GM12878 (cell line): ENCODE data around the gene PLA2G5. TPM values are rescaled to one million over a fixed set of nuclear protein-coding genes. Genes with fewer than 3 reads are reported as not detected.

Experiments
- ATAC-seq: fragments of 200-7000 bp; cut with Tn5 transposase; 3 replicates; pipeline ENCODE4 v1.9.1; 2020; ENCODE audit warnings: mild to moderate bottlenecking, moderate library complexity
- BruUV-seq: library from RNA; stranded (reverse); fragments of 400-500 nt; replicated peaks from 2 replicates; lab custom pipeline; 2021; lab: Mats Ljungman, UMichigan
- CTCF ChIA-PET: fragments of 300-600 bp; sonication (Branson Sonifier 250); formaldehyde crosslinking; extraction: SDS; loops from one replicate; lab custom pipeline; 2021; ENCODE audit warnings: inconsistent platforms; lab: Yijun Ruan, JAX
- POLR2A ChIA-PET: fragments of 350-600 bp; formaldehyde crosslinking; extraction: SDS; loops from one replicate; lab custom pipeline; 2021; ENCODE audit warnings: inconsistent platforms; lab: Charles Lee
- RAD21 ChIA-PET: fragments of 300-600 bp; sonication (Branson Sonifier 250); formaldehyde crosslinking; loops from one replicate; lab custom pipeline; 2023; ENCODE audit warnings: antibody characterized with exemption; ENCODE audit not compliant: unreplicated experiment; lab: Charles Lee
- SMC1A ChIA-PET: fragments of 300-600 bp; sonication (Branson Sonifier 250); formaldehyde crosslinking; loops from one replicate; lab custom pipeline; 2023; ENCODE audit not compliant: unreplicated experiment, uncharacterized antibody; lab: Charles Lee
- DNase-seq: peaks from one replicate; pipeline ENCODE4 v3.0.0-alpha.2; 2011; ENCODE audit warnings: low read depth, low spot score
- FAIRE-seq: peaks from 3 replicates; lab custom pipeline; 2011; peaks lifted over from hg19 to GRCh38; lab: Jason Lieb, UNC
- H2AFZ ChIP-seq: 2 replicates; pipeline ENCODE4 v1.6.0; 2011; ENCODE audit warnings: low read depth, low read length, control low read depth; ENCODE audit not compliant: control insufficient read depth
- H3K27ac ChIP-seq: 2 replicates; pipeline ENCODE4 v1.5.1; 2011; ENCODE audit warnings: control low read depth; ENCODE audit not compliant: control insufficient read depth, insufficient read depth
- H3K27me3 ChIP-seq, 2 experiments: replicated peaks in 1 of 2; 2 replicates each; pipeline versions ENCODE4 v1.6.0 to v1.6.1; 2011; ENCODE audit warnings: low read length in 1 of 2; ENCODE audit not compliant: control insufficient read depth in 2 of 2, insufficient read depth in 2 of 2
- H3K36me3 ChIP-seq, 2 experiments: 2 replicates each; pipeline ENCODE4 v1.5.1; 2011; ENCODE audit warnings: low read length in 1 of 2; ENCODE audit not compliant: control insufficient read depth in 2 of 2, insufficient read depth in 2 of 2
- H3K4me1 ChIP-seq: 2 replicates; pipeline ENCODE4 v1.6.1; 2011; ENCODE audit warnings: mild to moderate bottlenecking, low read length, moderate library complexity, mixed read lengths; ENCODE audit not compliant: control insufficient read depth, insufficient read depth
- H3K4me2 ChIP-seq: 2 replicates; pipeline ENCODE4 v1.6.0; 2011; ENCODE audit warnings: control low read depth; ENCODE audit not compliant: control insufficient read depth, insufficient read depth
- H3K4me3 ChIP-seq: fragments of 200-600 bp; sonication (generic); 2 replicates; pipeline ENCODE4 v1.5.1; 2016
- H3K79me2 ChIP-seq: 2 replicates; pipeline ENCODE4 v1.6.0; 2011; ENCODE audit warnings: low read length; ENCODE audit not compliant: control insufficient read depth, insufficient read depth
- H3K9ac ChIP-seq: 2 replicates; pipeline ENCODE4 v1.8.0; 2011; ENCODE audit warnings: low read length, control low read depth, mixed read lengths; ENCODE audit not compliant: control insufficient read depth, insufficient read depth
- H3K9me3 ChIP-seq: replicated peaks from 3 replicates; pipeline ENCODE4 v1.5.1; 2011; ENCODE audit warnings: mild to moderate bottlenecking, low read length; ENCODE audit not compliant: control insufficient read depth, insufficient read depth
- H4K20me1 ChIP-seq: 2 replicates; pipeline ENCODE4 v1.6.0; 2011; ENCODE audit not compliant: control insufficient read depth, insufficient read depth
- CBX5 ChIP-seq: sonication (generic); IDR thresholded peaks from 2 replicates; pipeline ENCODE4 v1.6.1; 2016; ENCODE audit warnings: low read depth, moderate library complexity, mild to moderate bottlenecking, inconsistent platforms
- FOXM1 ChIP-seq: IDR thresholded peaks from 2 replicates; pipeline ENCODE4 v1.6.1; 2012; ENCODE audit warnings: low read depth, mild to moderate bottlenecking, inconsistent platforms, low read length, moderate library complexity
- SIN3A ChIP-seq: IDR thresholded peaks from 2 replicates; pipeline ENCODE4 v1.6.1; 2012; ENCODE audit warnings: low read depth, low read length, improper control_type of control experiment
- SIX5 ChIP-seq: IDR thresholded peaks from 2 replicates; pipeline ENCODE4 v1.6.1; 2011; ENCODE audit warnings: mild to moderate bottlenecking, low read depth, low read length, moderate library complexity; ENCODE audit not compliant: severe bottlenecking
- STAT1 ChIP-seq: fragments of 450-650 bp; conservative IDR thresholded peaks from 2 replicates; pipeline ENCODE4 v1.6.1; 2014; ENCODE audit warnings: antibody characterized with exemption, mild to moderate bottlenecking
- TBL1XR1 ChIP-seq: IDR thresholded peaks from 2 replicates; pipeline ENCODE4 v1.6.1; 2012; ENCODE audit warnings: low read depth, low read length, improper control_type of control experiment
- YY1 ChIP-seq: IDR thresholded peaks from 2 replicates; pipeline ENCODE4 v1.6.1; 2011; ENCODE audit warnings: low read depth, mild to moderate bottlenecking, low read length
- ZBTB40 ChIP-seq: fragments of 450-650 bp; IDR thresholded peaks from 2 replicates; pipeline ENCODE4 v1.6.1; 2016; ENCODE audit warnings: mild to moderate bottlenecking, moderate library complexity, borderline replicate concordance
- WGBS: methylation state at CpG from one replicate; pipeline ENCODE4 v1.1.6; 2016; ENCODE audit warnings: low lambda C conversion rate; ENCODE audit not compliant: insufficient replicate concordance, insufficient coverage; ENCODE audit errors: missing lambda C conversion rate; 5-methylcytosine and 5-hydroxymethylcytosine counted together
- in situ Hi-C: fragments of 300-500 bp; cut with MboI; formaldehyde crosslinking; loops from 9 replicates; pipeline ENCODE4 v1.14.3; 2018; ENCODE audit warnings: mixed read lengths
- intact Hi-C: fragments of 100-400 bp; cut with micrococcal nuclease; formaldehyde crosslinking; loops from one replicate; pipeline ENCODE4 v1.14.2; 2022; ENCODE audit not compliant: unreplicated experiment
- polyA plus RNA-seq, 11 experiments: library from polyadenylated mRNA; depleted of rRNA in 4 of 11; unstranded in 6 of 11; stranded (reverse) in 5 of 11; fragments of >200 nt; fragmentation: Nextera tagmentation in 4 of 11; fragmentation: Illumina TruSeq in 1 of 11; extraction: Ambion mirVana in 4 of 11; extraction: Trizol in 1 of 11; gene quantifications; 1 replicate in 1 of 11; 2 replicates in 10 of 11; pipeline versions ENCODE4 v1.2.1 to v1.2.3, GENCODE V29; 2011 to 2016; ENCODE audit warnings: inconsistent platforms in 2 of 11, missing spikeins in 2 of 11, low read depth in 1 of 11
- total RNA-seq, 4 experiments: library from RNA; depleted of rRNA in 3 of 4; stranded (reverse); fragments of >200 nt in 3 of 4; fragmentation: Illumina TruSeq in 1 of 4; extraction: Trizol in 1 of 4; gene quantifications; 2 replicates each; pipeline versions ENCODE4 v1.2.1 to v1.2.3, GENCODE V29; 2013 to 2021
- TF ChIP-seq, protein P1 (sequence below): IDR thresholded peaks from 2 replicates; pipeline ENCODE4 v1.6.1; 2012; ENCODE audit warnings: improper control_type of control experiment, low read depth, low read length; ENCODE audit not compliant: insufficient replicate concordance

The PLA2G5 gene
- total and polyA plus RNA-seq, 10 of the 15 experiments (the other 5 are each of a cell fraction or from before 2014, with no cell fraction given) = 0.10 to 0.19 (median 0.17) TPM; not detected in 7

GRCh38 chr1:20070357-20070756 is 363 bp downstream of the PLA2G5 start:
- no peaks in the 10 kb centered on the region for H4K20me1 ChIP-seq
- CTCF ChIA-PET = no interaction called here
- DNase-seq (no peak), FAIRE-seq (no peak), ATAC-seq (no peak)
- TF ChIP-seq TBL1XR1 (no peak), FOXM1 (no peak), ZBTB40 (no peak), SIN3A (no peak), SIX5 (no peak), CBX5 (no peak), STAT1 (no peak), YY1 (no peak)
- TF ChIP-seq, protein P1, sequence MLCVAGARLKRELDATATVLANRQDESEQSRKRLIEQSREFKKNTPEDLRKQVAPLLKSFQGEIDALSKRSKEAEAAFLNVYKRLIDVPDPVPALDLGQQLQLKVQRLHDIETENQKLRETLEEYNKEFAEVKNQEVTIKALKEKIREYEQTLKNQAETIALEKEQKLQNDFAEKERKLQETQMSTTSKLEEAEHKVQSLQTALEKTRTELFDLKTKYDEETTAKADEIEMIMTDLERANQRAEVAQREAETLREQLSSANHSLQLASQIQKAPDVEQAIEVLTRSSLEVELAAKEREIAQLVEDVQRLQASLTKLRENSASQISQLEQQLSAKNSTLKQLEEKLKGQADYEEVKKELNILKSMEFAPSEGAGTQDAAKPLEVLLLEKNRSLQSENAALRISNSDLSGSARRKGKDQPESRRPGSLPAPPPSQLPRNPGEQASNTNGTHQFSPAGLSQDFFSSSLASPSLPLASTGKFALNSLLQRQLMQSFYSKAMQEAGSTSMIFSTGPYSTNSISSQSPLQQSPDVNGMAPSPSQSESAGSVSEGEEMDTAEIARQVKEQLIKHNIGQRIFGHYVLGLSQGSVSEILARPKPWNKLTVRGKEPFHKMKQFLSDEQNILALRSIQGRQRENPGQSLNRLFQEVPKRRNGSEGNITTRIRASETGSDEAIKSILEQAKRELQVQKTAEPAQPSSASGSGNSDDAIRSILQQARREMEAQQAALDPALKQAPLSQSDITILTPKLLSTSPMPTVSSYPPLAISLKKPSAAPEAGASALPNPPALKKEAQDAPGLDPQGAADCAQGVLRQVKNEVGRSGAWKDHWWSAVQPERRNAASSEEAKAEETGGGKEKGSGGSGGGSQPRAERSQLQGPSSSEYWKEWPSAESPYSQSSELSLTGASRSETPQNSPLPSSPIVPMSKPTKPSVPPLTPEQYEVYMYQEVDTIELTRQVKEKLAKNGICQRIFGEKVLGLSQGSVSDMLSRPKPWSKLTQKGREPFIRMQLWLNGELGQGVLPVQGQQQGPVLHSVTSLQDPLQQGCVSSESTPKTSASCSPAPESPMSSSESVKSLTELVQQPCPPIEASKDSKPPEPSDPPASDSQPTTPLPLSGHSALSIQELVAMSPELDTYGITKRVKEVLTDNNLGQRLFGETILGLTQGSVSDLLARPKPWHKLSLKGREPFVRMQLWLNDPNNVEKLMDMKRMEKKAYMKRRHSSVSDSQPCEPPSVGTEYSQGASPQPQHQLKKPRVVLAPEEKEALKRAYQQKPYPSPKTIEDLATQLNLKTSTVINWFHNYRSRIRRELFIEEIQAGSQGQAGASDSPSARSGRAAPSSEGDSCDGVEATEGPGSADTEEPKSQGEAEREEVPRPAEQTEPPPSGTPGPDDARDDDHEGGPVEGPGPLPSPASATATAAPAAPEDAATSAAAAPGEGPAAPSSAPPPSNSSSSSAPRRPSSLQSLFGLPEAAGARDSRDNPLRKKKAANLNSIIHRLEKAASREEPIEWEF = no peak
- intact Hi-C loops (no loop called here), in situ Hi-C loops (no loop called here)
- H2AFZ ChIP-seq = no peak overlapping the region
- RAD21 ChIA-PET = no interaction called here
- H3K9ac ChIP-seq = no peak overlapping the region
- no peak overlapping the region for H3K27ac ChIP-seq
- SMC1A ChIA-PET = interaction anchor here (1.1 kb wide), 1 partner anchor 21 kb away, joined by 3 read pairs; no protein-coding TSS in a partner anchor
- POLR2A ChIA-PET = no interaction called here
- H3K27me3 ChIP-seq = no peaks in the 10 kb centered on the region
- no peaks in the 10 kb centered on the region for H3K79me2 ChIP-seq
- H3K4me2 ChIP-seq = no peak overlapping the region
- H3K4me1 ChIP-seq = no peaks in the 10 kb centered on the region
- 78% methylated on average over 9 of the region's 10 CpGs for WGBS
- no TSS peak for BruUV-seq
- no peaks in the 10 kb centered on the region for H3K36me3 ChIP-seq
- no peaks in the 10 kb centered on the region for H3K9me3 ChIP-seq
- H3K4me3 ChIP-seq = no peak overlapping the region
